Measurements from ENCODE around the gene PTPRK.
A peak's percentile ranks its signal among the peaks of the same experiment; 100 is the strongest.

PTPRK gene

DNA sequence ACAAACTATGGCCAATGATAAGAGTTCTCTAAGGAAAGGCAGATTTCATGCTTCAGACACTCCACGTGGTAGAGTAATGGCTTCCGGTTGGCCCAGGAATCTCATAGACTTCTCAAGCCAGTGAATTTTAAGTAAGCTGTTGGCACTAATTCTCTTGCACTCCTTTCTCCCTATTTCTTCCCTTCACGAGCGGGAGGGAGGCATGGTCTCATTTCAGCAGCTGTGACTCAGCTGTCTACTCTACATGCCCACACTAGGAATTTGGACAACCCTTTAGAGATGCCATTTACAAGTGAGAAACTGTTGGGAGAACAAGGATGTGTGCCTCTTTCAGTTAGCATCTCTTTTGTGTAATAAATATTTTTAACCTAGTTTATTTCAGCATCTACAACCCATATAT lies 107.7 kb downstream of the PTPRK start:
- Histone ChIP-seq H3K4ac (ENCODE audit: low read depth in 1 of 2, low read length in 2 of 2) (no peak overlapping the region), H2BK120ac (ENCODE audit: low read depth, low read length) (no peak overlapping the region), H2AK5ac (ENCODE audit: low read length, severe bottlenecking) (no peak overlapping the region), H2AFZ (ENCODE audit: low read depth, low read length) (no peak overlapping the region), H4K91ac (ENCODE audit: low read length) (no peak overlapping the region), H3K27me3 (ENCODE audit: control insufficient read depth in 1 of 2, insufficient read depth in 1 of 2, low read length in 2 of 2) (no peaks in the 10 kb centered on the region), H3K9ac (ENCODE audit: low read length) (no peak overlapping the region), H2BK12ac (ENCODE audit: low read length in 2 of 2) (no peak overlapping the region), H3K4me2 (ENCODE audit: low read length, poor library complexity, severe bottlenecking) (no peak overlapping the region), H4K8ac (ENCODE audit: low read length) (no peak overlapping the region), H3K14ac (ENCODE audit: low read length in 2 of 2) (no peak overlapping the region), H3K9me3 (ENCODE audit: control insufficient read depth, low read length) (no peaks in the 10 kb centered on the region), H3K18ac (ENCODE audit: low read depth in 1 of 2, low read length in 2 of 2) (peak overlapping the region in 1 of 2 experiments; percentile 66), H3K79me1 (replicated peaks; ENCODE audit: low read length, poor library complexity, severe bottlenecking) (peaks cover 28% of the 10 kb centered on the region), H2BK15ac (ENCODE audit: low read depth, poor library complexity, severe bottlenecking) (no peak overlapping the region), H3K27ac (ENCODE audit: low read length, poor library complexity, severe bottlenecking) (no peak overlapping the region), H3K4me3 (ENCODE audit: insufficient read depth in 1 of 2, low read depth in 1 of 2, low read length in 2 of 2) (no peak overlapping the region), H2BK5ac (ENCODE audit: low read depth, low read length, poor library complexity, severe bottlenecking) (no peak overlapping the region), H3K4me1 (ENCODE audit: control insufficient read depth, insufficient read depth, low read depth, low read length) (peaks cover 3% of the 10 kb centered on the region), H3K36me3 (ENCODE audit: control insufficient read depth in 1 of 2, insufficient read depth in 2 of 2, low read depth in 1 of 2, low read length in 2 of 2) (no peaks in the 10 kb centered on the region), H3K23ac (ENCODE audit: low read length in 2 of 2) (no peak overlapping the region)
- 96% methylated on average over 2 of the region's 4 CpGs for WGBS
- DNase-seq: no peak

DNA sequence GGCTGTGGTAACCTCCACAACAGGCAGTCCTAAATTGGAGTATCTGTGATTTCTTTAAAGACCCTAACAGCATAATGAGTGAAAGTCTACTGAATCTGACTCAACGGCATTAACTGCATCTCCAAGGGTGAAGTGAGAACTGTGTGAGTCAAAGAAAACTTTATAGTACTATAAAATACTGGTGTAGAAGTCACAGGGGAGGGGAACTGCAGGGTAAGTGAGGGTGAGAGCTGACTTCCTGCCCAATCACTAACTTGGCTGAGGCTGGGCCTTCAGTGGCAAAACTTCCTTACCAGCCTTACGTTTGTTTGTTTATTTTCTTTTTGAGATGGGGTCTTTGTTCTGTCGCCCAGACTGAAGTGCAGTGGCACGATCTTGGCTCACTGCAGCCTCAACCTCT lies 109.8 kb downstream of the PTPRK start:
- no peak overlapping the region for H4K8ac ChIP-seq (ENCODE audit: low read length)
- no peak overlapping the region for H2BK12ac ChIP-seq (ENCODE audit: low read length in 2 of 2)
- H3K36me3 ChIP-seq (ENCODE audit: control insufficient read depth in 1 of 2, insufficient read depth in 2 of 2, low read depth in 1 of 2, low read length in 2 of 2): no peaks in the 10 kb centered on the region
- no peak overlapping the region for H2AFZ ChIP-seq (ENCODE audit: low read depth, low read length)
- 43% methylated on average over 3 of the region's 4 CpGs for WGBS
- no peak overlapping the region for H3K18ac ChIP-seq (ENCODE audit: low read depth in 1 of 2, low read length in 2 of 2)
- H2BK15ac ChIP-seq (ENCODE audit: low read depth, poor library complexity, severe bottlenecking): no peak overlapping the region
- no peak overlapping the region for H3K4ac ChIP-seq (ENCODE audit: low read depth in 1 of 2, low read length in 2 of 2)
- H4K91ac ChIP-seq (ENCODE audit: low read length): no peak overlapping the region
- peaks cover 30% of the 10 kb centered on the region for H3K79me1 ChIP-seq (replicated peaks; ENCODE audit: low read length, poor library complexity, severe bottlenecking)
- H2BK120ac ChIP-seq (ENCODE audit: low read depth, low read length): no peak overlapping the region
- H3K14ac ChIP-seq (ENCODE audit: low read length in 2 of 2): no peak overlapping the region
- no peak overlapping the region for H3K4me3 ChIP-seq (ENCODE audit: insufficient read depth in 1 of 2, low read depth in 1 of 2, low read length in 2 of 2)
- H2AK5ac ChIP-seq (ENCODE audit: low read length, severe bottlenecking): no peak overlapping the region
- H3K9me3 ChIP-seq (ENCODE audit: control insufficient read depth, low read length): no peaks in the 10 kb centered on the region
- DNase-seq: no peak
- H3K9ac ChIP-seq (ENCODE audit: low read length): no peak overlapping the region
- peaks cover 3% of the 10 kb centered on the region for H3K4me1 ChIP-seq (ENCODE audit: control insufficient read depth, insufficient read depth, low read depth, low read length)
- no peak overlapping the region for H3K4me2 ChIP-seq (ENCODE audit: low read length, poor library complexity, severe bottlenecking)
- no peaks in the 10 kb centered on the region for H3K27me3 ChIP-seq (ENCODE audit: control insufficient read depth in 1 of 2, insufficient read depth in 1 of 2, low read length in 2 of 2)
- H3K27ac ChIP-seq (ENCODE audit: low read length, poor library complexity, severe bottlenecking): no peak overlapping the region
- H3K23ac ChIP-seq (ENCODE audit: low read length in 2 of 2): no peak overlapping the region
- no peak overlapping the region for H2BK5ac ChIP-seq (ENCODE audit: low read depth, low read length, poor library complexity, severe bottlenecking)

- Histone ChIP-seq H3K4me3 (ENCODE audit: insufficient read depth in 1 of 2, low read depth in 1 of 2, low read length in 2 of 2) (no peak overlapping the region), H3K4me2 (ENCODE audit: low read length, poor library complexity, severe bottlenecking) (no peak overlapping the region), H3K79me1 (replicated peaks; ENCODE audit: low read length, poor library complexity, severe bottlenecking) (peaks cover 25% of the 10 kb centered on the region), H3K23ac (ENCODE audit: low read length in 2 of 2) (no peak overlapping the region), H4K8ac (ENCODE audit: low read length) (no peak overlapping the region), H2BK15ac (ENCODE audit: low read depth, poor library complexity, severe bottlenecking) (no peak overlapping the region), H2AK5ac (ENCODE audit: low read length, severe bottlenecking) (no peak overlapping the region), H4K91ac (ENCODE audit: low read length) (no peak overlapping the region), H2BK120ac (ENCODE audit: low read depth, low read length) (no peak overlapping the region), H3K4me1 (ENCODE audit: control insufficient read depth, insufficient read depth, low read depth, low read length) (peaks cover 2% of the 10 kb centered on the region), H3K9me3 (ENCODE audit: control insufficient read depth, low read length) (no peaks in the 10 kb centered on the region), H3K18ac (ENCODE audit: low read depth in 1 of 2, low read length in 2 of 2) (no peak overlapping the region), H2BK12ac (ENCODE audit: low read length in 2 of 2) (no peak overlapping the region), H3K4ac (ENCODE audit: low read depth in 1 of 2, low read length in 2 of 2) (no peak overlapping the region), H3K14ac (ENCODE audit: low read length in 2 of 2) (no peak overlapping the region), H3K9ac (ENCODE audit: low read length) (no peak overlapping the region), H2BK5ac (ENCODE audit: low read depth, low read length, poor library complexity, severe bottlenecking) (no peak overlapping the region), H3K36me3 (ENCODE audit: control insufficient read depth in 1 of 2, insufficient read depth in 2 of 2, low read depth in 1 of 2, low read length in 2 of 2) (no peaks in the 10 kb centered on the region), H3K27me3 (ENCODE audit: control insufficient read depth in 1 of 2, insufficient read depth in 1 of 2, low read length in 2 of 2) (no peaks in the 10 kb centered on the region), H2AFZ (ENCODE audit: low read depth, low read length) (no peak overlapping the region), H3K27ac (ENCODE audit: low read length, poor library complexity, severe bottlenecking) (no peak overlapping the region)
- no CpG with 5 or more reads among the region's 1 CpG for WGBS
- DNase-seq: no peak
These were observed 111.4 kb downstream of the PTPRK start for GRCh38 chr6:128409003-128409402.

- Histone ChIP-seq H2BK120ac (ENCODE audit: low read depth, low read length) (no peak overlapping the region), H2AK5ac (ENCODE audit: low read length, severe bottlenecking) (no peak overlapping the region), H2BK5ac (ENCODE audit: low read depth, low read length, poor library complexity, severe bottlenecking) (no peak overlapping the region), H3K27me3 (ENCODE audit: control insufficient read depth in 1 of 2, insufficient read depth in 1 of 2, low read length in 2 of 2) (no peaks in the 10 kb centered on the region), H3K23ac (ENCODE audit: low read length in 2 of 2) (no peak overlapping the region), H4K91ac (ENCODE audit: low read length) (no peak overlapping the region), H2AFZ (ENCODE audit: low read depth, low read length) (no peak overlapping the region), H3K27ac (ENCODE audit: low read length, poor library complexity, severe bottlenecking) (no peak overlapping the region), H2BK12ac (ENCODE audit: low read length in 2 of 2) (no peak overlapping the region), H4K8ac (ENCODE audit: low read length) (no peak overlapping the region), H3K4me3 (ENCODE audit: insufficient read depth in 1 of 2, low read depth in 1 of 2, low read length in 2 of 2) (no peak overlapping the region), H3K4me2 (ENCODE audit: low read length, poor library complexity, severe bottlenecking) (no peak overlapping the region), H3K4ac (ENCODE audit: low read depth in 1 of 2, low read length in 2 of 2) (no peak overlapping the region), H3K9me3 (ENCODE audit: control insufficient read depth, low read length) (no peaks in the 10 kb centered on the region), H3K4me1 (ENCODE audit: control insufficient read depth, insufficient read depth, low read depth, low read length) (peaks cover 2% of the 10 kb centered on the region), H3K79me1 (replicated peaks; ENCODE audit: low read length, poor library complexity, severe bottlenecking) (peaks cover 14% of the 10 kb centered on the region), H3K18ac (ENCODE audit: low read depth in 1 of 2, low read length in 2 of 2) (no peak overlapping the region), H3K14ac (ENCODE audit: low read length in 2 of 2) (no peak overlapping the region), H3K9ac (ENCODE audit: low read length) (no peak overlapping the region), H3K36me3 (ENCODE audit: control insufficient read depth in 1 of 2, insufficient read depth in 2 of 2, low read depth in 1 of 2, low read length in 2 of 2) (no peaks in the 10 kb centered on the region), H2BK15ac (ENCODE audit: low read depth, poor library complexity, severe bottlenecking) (no peak overlapping the region)
- whole genome bisulfite sequencing: no CpG with 5 or more reads among the region's 1 CpG
- no peak for DNase-seq
These were observed 113.9 kb downstream of the PTPRK start for GRCh38 chr6:128406453-128406852.
